Measurements from ENCODE around the gene CYSLTR2.

DNA sequence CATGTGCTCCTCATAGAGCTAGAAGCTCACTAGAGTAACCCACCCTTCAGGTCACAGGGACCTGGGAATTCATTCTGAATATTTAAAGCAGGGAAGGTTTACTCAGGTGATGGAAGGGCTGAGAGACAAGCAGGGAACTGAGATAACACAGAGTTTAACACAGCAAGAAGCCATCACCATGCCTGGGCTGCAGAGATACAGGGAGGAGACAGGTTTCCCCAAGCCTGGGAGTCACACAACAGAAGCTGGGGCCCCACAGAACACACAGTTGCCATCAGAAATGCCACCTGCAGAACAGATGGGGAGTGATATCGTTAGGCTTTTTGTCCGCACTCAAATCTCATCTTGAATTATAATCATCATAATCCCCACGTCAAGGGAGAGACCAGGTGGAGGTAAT, 7.9 kb upstream of the CYSLTR2 start:
- TF ChIP-seq, protein P1, sequence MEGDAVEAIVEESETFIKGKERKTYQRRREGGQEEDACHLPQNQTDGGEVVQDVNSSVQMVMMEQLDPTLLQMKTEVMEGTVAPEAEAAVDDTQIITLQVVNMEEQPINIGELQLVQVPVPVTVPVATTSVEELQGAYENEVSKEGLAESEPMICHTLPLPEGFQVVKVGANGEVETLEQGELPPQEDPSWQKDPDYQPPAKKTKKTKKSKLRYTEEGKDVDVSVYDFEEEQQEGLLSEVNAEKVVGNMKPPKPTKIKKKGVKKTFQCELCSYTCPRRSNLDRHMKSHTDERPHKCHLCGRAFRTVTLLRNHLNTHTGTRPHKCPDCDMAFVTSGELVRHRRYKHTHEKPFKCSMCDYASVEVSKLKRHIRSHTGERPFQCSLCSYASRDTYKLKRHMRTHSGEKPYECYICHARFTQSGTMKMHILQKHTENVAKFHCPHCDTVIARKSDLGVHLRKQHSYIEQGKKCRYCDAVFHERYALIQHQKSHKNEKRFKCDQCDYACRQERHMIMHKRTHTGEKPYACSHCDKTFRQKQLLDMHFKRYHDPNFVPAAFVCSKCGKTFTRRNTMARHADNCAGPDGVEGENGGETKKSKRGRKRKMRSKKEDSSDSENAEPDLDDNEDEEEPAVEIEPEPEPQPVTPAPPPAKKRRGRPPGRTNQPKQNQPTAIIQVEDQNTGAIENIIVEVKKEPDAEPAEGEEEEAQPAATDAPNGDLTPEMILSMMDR (IDR thresholded peaks at IDR 0.05): no peak
- no peak for TF ChIP-seq POLR2A (IDR thresholded peaks at IDR 0.05)

Data from upper lobe of left lung (tissue), 4 donors.